Activated B cell treated with CpG ODN at 0.5 μM for 24 hours (primary cell): Measurements from ENCODE around the gene HDAC5. TPM values are rescaled to one million over a fixed set of nuclear protein-coding genes. Genes with fewer than 3 reads are reported as not detected.
"Not testable (repeated sequence)": the region's sequence is repeated elsewhere in the genome, so short reads cannot be mapped to it uniquely, and the experiment has no call there.

Experiments used
- ATAC-seq: fragments of 200-7000 bp; cut with Tn5 transposase; one replicate; pipeline ENCODE4 v1.10.0; 2021; ENCODE audit warnings: low read depth, mild to moderate bottlenecking, moderate library complexity
- CTCF ChIA-PET: fragments of 350-600 bp; sonication (Branson Sonifier 250); formaldehyde crosslinking; loops from one replicate; lab custom pipeline; 2021; ENCODE audit warnings: antibody characterized with exemption; lab: Charles Lee
- POLR2A ChIA-PET: fragments of 350-600 bp; sonication (Branson Sonifier 250); formaldehyde crosslinking; loops from one replicate; lab custom pipeline; 2021; ENCODE audit warnings: antibody characterized with exemption; lab: Charles Lee
- DNase-seq: peaks from one replicate; pipeline ENCODE4 v3.0.0; 2022
- H3K27ac Mint-ChIP-seq: one replicate; pipeline ENCODE4 v1.8.0; 2020; ENCODE audit warnings: mixed read lengths
- H3K27me3 Mint-ChIP-seq: one replicate; pipeline ENCODE4 v1.8.0; 2021; ENCODE audit warnings: mixed read lengths
- H3K36me3 Mint-ChIP-seq: one replicate; pipeline ENCODE4 v1.8.0; 2021; ENCODE audit warnings: low read depth, mixed read lengths
- H3K4me1 Mint-ChIP-seq: one replicate; pipeline ENCODE4 v1.8.0; 2021; ENCODE audit warnings: mixed read lengths
- H3K4me3 Mint-ChIP-seq: one replicate; pipeline ENCODE4 v1.8.0; 2020; ENCODE audit warnings: mild to moderate bottlenecking, mixed read lengths
- H3K9me3 Mint-ChIP-seq: one replicate; pipeline ENCODE4 v1.8.0; 2020; ENCODE audit warnings: mixed read lengths
- CTCF ChIP-seq: fragments of 200-600 bp; IDR thresholded peaks from one replicate; pipeline ENCODE4 v1.8.0; 2022; ENCODE audit warnings: antibody characterized with exemption, mild to moderate bottlenecking
- intact Hi-C: fragments of 100-400 bp; cut with micrococcal nuclease; formaldehyde crosslinking; loops from one replicate; pipeline ENCODE4 v1.15.1; 2024
- total RNA-seq: library from RNA; stranded (reverse); gene quantifications from 2 replicates; pipeline ENCODE4 v1.2.3, GENCODE V29; 2022

The HDAC5 gene
- total RNA-seq, 1 donor from 2014 or later: 35.1 TPM

GRCh38 chr17:44137891-44138709 is 14.7 kb upstream of the HDAC5 start:
- Mint-ChIP-seq H3K27me3 (peaks cover 8% of the 10 kb centered on the region), H3K4me3 (no peak overlapping the region), H3K9me3 (no peaks in the 10 kb centered on the region), H3K27ac (peak overlapping the region; percentile 30), H3K4me1 (peaks cover 15% of the 10 kb centered on the region), H3K36me3 (no peaks in the 10 kb centered on the region)
- DNase-seq (no peak), ATAC-seq (no peak)
- intact Hi-C loops: no loop called here
- ChIA-PET POLR2A (interaction anchor here (1.1 kb wide), 2 partner anchors 15 kb away, joined by 3 to 4 read pairs; partner anchors contain the start of gene HDAC5), CTCF (no interaction called here)
- TF ChIP-seq CTCF: no peak

GRCh38 chr17:44134752-44135568 is 11.5 kb upstream of the HDAC5 start:
- CTCF ChIA-PET: no interaction called here
- no peak for DNase-seq
- Mint-ChIP-seq H3K36me3 (no peaks in the 10 kb centered on the region), H3K27ac (no peak overlapping the region), H3K27me3 (peaks cover 8% of the 10 kb centered on the region), H3K4me3 (no peak overlapping the region), H3K4me1 (peaks cover 11% of the 10 kb centered on the region), H3K9me3 (no peaks in the 10 kb centered on the region)
- ATAC-seq: no peak
- POLR2A ChIA-PET: interaction anchor here (0.7 kb wide), 2 partner anchors 19 to 216 kb away, joined by 3 to 6 read pairs; no protein-coding TSS in a partner anchor
- intact Hi-C loops: no loop called here
- no peak for TF ChIP-seq CTCF

GRCh38 chr17:44133918-44134476 is 10.6 kb upstream of the HDAC5 start:
- Mint-ChIP-seq H3K4me1 (peaks cover 11% of the 10 kb centered on the region), H3K9me3 (no peaks in the 10 kb centered on the region), H3K4me3 (no peak overlapping the region), H3K27ac (no peak overlapping the region), H3K36me3 (no peaks in the 10 kb centered on the region), H3K27me3 (peaks cover 8% of the 10 kb centered on the region)
- CTCF ChIA-PET: no interaction called here
- no peak for ATAC-seq
- POLR2A ChIA-PET: no interaction called here
- intact Hi-C loops: no loop called here
- no peak for DNase-seq
- no peak for TF ChIP-seq CTCF

- ATAC-seq (no peak), DNase-seq (no peak)
- peaks cover 6% of the 10 kb centered on the region for H3K4me1 Mint-ChIP-seq
- H3K27ac Mint-ChIP-seq: peak overlapping the region; percentile 35
- H3K27me3 Mint-ChIP-seq: no peaks in the 10 kb centered on the region
- no peak overlapping the region for H3K4me3 Mint-ChIP-seq
- intact Hi-C loops: no loop called here
- no peaks in the 10 kb centered on the region for H3K36me3 Mint-ChIP-seq
- CTCF ChIA-PET: interaction anchor here (1.3 kb wide), 1 partner anchor 9 kb away, joined by 4 read pairs; the partner anchor contains the start of gene HDAC5
- no peaks in the 10 kb centered on the region for H3K9me3 Mint-ChIP-seq
- no peak for TF ChIP-seq CTCF
- POLR2A ChIA-PET: interaction anchor here (0.7 kb wide), 1 partner anchor 66 kb away, joined by 3 read pairs; no protein-coding TSS in a partner anchor
Measured at GRCh38 chr17:44132275-44132821, 8.9 kb upstream of the HDAC5 start.

- ATAC-seq, POLR2A ChIA-PET, H3K4me3 Mint-ChIP-seq, H3K36me3 Mint-ChIP-seq, H3K4me1 Mint-ChIP-seq, H3K27me3 Mint-ChIP-seq, H3K27ac Mint-ChIP-seq, H3K9me3 Mint-ChIP-seq, DNase-seq, intact Hi-C loops: not testable (repeated sequence)
- CTCF ChIA-PET: interaction anchor here (1.3 kb wide), 1 partner anchor 8 kb away, joined by 4 read pairs; the partner anchor contains the start of gene HDAC5
Measured at GRCh38 chr17:44131372-44131771, 7.9 kb upstream of the HDAC5 start.
